ENCODE results near the gene MCC. TPM values are rescaled to one million over a fixed set of nuclear protein-coding genes. Genes with fewer than 3 reads are reported as not detected.

Gene MCC
- total RNA-seq, 4 donors from 2014 or later, result 1.2 to 133 (median 8.5) TPM

DNA sequence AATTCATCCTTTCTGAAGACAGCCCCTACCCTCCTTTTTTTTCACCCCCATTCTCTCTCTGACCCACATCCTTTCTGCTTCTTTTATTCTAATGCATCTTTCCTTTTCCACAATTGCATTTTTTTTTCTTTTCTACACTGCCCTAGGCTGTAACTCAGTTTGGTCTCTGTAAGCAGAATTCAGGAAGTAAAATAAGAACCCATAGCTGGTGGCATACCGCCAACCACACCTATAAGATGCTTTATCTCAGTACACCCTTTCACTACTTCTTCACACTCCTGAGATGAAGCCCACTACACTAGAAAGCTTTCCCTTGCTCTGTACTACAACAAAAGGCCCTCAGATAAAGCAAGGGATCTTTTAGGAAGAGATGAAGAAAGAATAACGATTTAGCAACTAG lies 37.3 kb downstream of the MCC start:
- H3K27me3 ChIP-seq, result no peaks in the 10 kb centered on the region
- H3K9me3 ChIP-seq, result no peaks in the 10 kb centered on the region
- H3K4me3 ChIP-seq, result no peak overlapping the region
- no peaks in the 10 kb centered on the region for H3K4me1 ChIP-seq
- H3K36me3 ChIP-seq, result no peaks in the 10 kb centered on the region
- no peak overlapping the region for H3K27ac ChIP-seq
- TF ChIP-seq POLR2A (IDR thresholded peaks at IDR 0.05), result no peak
- TF ChIP-seq, protein P1, sequence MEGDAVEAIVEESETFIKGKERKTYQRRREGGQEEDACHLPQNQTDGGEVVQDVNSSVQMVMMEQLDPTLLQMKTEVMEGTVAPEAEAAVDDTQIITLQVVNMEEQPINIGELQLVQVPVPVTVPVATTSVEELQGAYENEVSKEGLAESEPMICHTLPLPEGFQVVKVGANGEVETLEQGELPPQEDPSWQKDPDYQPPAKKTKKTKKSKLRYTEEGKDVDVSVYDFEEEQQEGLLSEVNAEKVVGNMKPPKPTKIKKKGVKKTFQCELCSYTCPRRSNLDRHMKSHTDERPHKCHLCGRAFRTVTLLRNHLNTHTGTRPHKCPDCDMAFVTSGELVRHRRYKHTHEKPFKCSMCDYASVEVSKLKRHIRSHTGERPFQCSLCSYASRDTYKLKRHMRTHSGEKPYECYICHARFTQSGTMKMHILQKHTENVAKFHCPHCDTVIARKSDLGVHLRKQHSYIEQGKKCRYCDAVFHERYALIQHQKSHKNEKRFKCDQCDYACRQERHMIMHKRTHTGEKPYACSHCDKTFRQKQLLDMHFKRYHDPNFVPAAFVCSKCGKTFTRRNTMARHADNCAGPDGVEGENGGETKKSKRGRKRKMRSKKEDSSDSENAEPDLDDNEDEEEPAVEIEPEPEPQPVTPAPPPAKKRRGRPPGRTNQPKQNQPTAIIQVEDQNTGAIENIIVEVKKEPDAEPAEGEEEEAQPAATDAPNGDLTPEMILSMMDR (IDR thresholded peaks at IDR 0.05), result no peak
- no peak for DNase-seq

DNA sequence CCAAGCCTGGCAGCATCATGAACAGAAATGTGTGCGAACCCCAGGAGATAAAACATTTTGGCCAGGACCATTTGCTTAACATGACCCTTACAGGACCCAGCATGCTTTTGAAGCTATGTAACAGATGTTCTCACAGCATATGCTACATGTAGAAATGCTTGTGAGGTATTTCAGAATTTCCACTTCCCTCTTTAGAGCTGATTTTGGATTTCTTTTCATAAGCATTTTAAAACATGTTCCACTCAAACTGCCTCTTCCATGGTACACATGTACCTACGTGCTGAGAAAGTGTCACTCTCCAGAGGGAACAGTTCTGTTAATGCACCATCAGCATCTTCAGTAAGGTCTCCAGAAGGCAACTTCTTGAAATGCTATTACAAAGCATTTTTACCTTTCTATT lies 37.8 kb downstream of the MCC start:
- Histone ChIP-seq H3K36me3 (no peaks in the 10 kb centered on the region), H3K4me1 (no peaks in the 10 kb centered on the region), H3K27me3 (no peaks in the 10 kb centered on the region), H3K27ac (no peak overlapping the region), H3K9me3 (peaks cover 0 to 3% (median 0%) of the 10 kb centered on the region in 4 donors), H3K4me3 (no peak overlapping the region)
- no peak for TF ChIP-seq POLR2A (IDR thresholded peaks at IDR 0.05)
- TF ChIP-seq, protein P1 (IDR thresholded peaks at IDR 0.05), result no peak
- DNase-seq, result no peak

DNA sequence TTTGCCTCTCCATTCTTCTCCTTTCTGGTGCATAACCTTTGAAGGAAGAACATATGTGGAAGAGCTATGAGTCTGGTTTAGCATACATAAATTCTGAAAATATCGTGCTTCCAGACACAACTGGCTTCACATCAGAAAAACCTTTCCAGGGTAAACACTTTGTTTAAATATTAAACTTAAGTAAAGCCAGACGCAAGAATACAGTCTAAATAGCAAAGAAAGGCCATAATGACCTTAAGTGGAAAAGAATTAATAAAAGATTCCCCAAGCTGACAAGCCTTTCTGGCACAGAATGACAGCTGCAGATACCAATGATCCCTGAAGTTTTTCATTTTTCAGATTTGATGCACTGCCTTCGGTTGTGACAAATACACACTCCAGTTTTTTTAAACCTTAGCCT lies 40.0 kb downstream of the MCC start:
- TF ChIP-seq, protein P1 (IDR thresholded peaks at IDR 0.05), result no peak
- no peak for TF ChIP-seq POLR2A (IDR thresholded peaks at IDR 0.05)
- H3K27me3 ChIP-seq, result no peaks in the 10 kb centered on the region
- no peaks in the 10 kb centered on the region for H3K36me3 ChIP-seq
- H3K4me3 ChIP-seq, result no peak overlapping the region
- H3K4me1 ChIP-seq, result no peaks in the 10 kb centered on the region
- peaks cover 0 to 3% (median 0%) of the 10 kb centered on the region in 4 donors for H3K9me3 ChIP-seq
- no peak for DNase-seq
- H3K27ac ChIP-seq, result no peak overlapping the region

DNA sequence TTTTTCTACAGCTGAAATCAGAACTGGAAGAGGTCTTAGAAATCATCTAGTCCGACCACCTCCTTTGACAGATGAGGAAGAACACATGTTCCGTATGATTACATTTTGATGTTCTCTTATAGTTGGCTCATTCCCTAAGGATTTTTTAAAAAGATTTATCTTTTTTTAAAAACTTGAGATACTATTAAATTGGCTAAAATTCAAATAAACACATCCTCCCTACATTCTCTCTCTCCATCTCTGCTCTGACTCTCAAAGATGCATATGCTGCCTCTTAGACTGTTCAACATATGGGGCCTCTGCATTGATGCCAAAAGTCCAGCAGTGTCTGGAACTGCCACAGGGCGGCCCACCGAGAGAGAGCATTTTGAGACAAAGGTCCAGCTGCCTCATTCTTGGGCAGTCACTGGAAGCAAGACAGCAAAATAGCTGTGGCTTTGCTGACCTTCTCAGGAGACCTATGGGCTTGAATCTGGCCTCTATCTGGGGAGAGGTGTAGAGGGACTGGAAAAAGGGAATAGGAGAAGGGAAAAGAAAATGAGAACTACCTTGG lies 40.7 kb downstream of the MCC start:
- H3K4me3 ChIP-seq, result no peak overlapping the region
- H3K4me1 ChIP-seq, result no peaks in the 10 kb centered on the region
- H3K36me3 ChIP-seq, result no peaks in the 10 kb centered on the region
- no peak overlapping the region for H3K27ac ChIP-seq
- H3K27me3 ChIP-seq, result no peaks in the 10 kb centered on the region
- TF ChIP-seq, protein P1 (IDR thresholded peaks at IDR 0.05), result no peak
- no peak for TF ChIP-seq POLR2A (IDR thresholded peaks at IDR 0.05)
- H3K9me3 ChIP-seq, result peaks cover 0 to 3% (median 0%) of the 10 kb centered on the region in 4 donors
- no peak for DNase-seq

DNA sequence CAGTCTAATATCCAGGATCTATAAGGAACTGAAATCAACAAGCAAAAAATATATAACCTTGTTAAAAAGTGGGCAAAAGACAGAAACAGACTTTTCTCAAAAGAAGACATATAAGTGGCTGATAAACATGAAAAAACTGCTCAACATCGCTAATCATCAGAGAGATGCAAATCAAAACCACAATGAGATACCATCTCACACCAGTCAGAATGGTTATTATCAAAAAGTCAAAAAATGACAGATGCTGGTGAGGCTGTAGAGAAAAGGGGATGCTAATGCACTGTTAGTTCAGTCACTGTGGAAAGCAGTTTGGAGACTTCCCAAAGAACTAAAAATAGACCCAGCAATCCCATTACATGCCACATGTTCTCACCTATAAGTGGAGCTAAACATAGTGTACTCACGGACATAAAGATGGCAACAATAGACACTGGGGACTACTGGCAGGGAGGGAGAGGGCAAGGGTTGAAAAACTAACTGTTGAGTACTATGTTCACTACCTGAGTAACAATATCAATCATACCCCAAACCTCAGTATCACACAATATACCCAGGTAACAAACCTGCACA lies 41.8 kb downstream of the MCC start:
- H3K27me3 ChIP-seq, result no peaks in the 10 kb centered on the region
- no peaks in the 10 kb centered on the region for H3K36me3 ChIP-seq
- TF ChIP-seq, protein P1 (IDR thresholded peaks at IDR 0.05), result no peak
- TF ChIP-seq POLR2A (IDR thresholded peaks at IDR 0.05), result no peak
- H3K27ac ChIP-seq, result no peak overlapping the region
- no peak overlapping the region for H3K4me3 ChIP-seq
- H3K4me1 ChIP-seq, result no peaks in the 10 kb centered on the region
- H3K9me3 ChIP-seq, result peaks cover 0 to 3% (median 0%) of the 10 kb centered on the region in 4 donors
- no peak for DNase-seq
